ENCODE measurements around the gene TMEM207.

TMEM207 gene

DNA sequence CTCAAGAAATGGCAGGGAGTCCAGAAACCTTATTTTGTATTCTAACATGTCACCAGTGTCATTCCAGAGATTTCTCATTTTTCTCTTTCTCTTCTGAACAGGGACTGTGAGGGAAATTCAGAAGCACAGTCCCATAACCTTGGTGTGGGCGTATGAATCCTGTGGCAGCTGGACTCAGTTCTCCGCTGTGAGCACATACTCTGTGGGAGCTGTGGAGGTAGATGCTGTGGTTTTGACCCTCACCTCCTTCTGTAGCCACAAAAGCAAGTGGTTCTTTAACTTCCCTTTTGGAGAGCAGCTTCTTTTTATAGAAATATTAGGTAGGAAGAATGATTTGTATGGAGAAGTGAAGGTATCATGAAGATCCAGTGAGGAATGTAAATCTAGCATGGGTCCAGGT is 13.4 kb downstream of the TMEM207 start:
- in situ Hi-C loops (cut with HindIII; ENCODE audit: low sequenced_read_pairs), result no loop called here
- no peak for DNase-seq (ENCODE audit: low read depth, low spot score)
- TF ChIP-seq, protein P1, sequence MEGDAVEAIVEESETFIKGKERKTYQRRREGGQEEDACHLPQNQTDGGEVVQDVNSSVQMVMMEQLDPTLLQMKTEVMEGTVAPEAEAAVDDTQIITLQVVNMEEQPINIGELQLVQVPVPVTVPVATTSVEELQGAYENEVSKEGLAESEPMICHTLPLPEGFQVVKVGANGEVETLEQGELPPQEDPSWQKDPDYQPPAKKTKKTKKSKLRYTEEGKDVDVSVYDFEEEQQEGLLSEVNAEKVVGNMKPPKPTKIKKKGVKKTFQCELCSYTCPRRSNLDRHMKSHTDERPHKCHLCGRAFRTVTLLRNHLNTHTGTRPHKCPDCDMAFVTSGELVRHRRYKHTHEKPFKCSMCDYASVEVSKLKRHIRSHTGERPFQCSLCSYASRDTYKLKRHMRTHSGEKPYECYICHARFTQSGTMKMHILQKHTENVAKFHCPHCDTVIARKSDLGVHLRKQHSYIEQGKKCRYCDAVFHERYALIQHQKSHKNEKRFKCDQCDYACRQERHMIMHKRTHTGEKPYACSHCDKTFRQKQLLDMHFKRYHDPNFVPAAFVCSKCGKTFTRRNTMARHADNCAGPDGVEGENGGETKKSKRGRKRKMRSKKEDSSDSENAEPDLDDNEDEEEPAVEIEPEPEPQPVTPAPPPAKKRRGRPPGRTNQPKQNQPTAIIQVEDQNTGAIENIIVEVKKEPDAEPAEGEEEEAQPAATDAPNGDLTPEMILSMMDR (IDR thresholded peaks at IDR 0.05; ENCODE audit: low read depth, low read length), result no peak
- H3K4me3 ChIP-seq (ENCODE audit: low read depth, low read length), result no peak overlapping the region

DNA sequence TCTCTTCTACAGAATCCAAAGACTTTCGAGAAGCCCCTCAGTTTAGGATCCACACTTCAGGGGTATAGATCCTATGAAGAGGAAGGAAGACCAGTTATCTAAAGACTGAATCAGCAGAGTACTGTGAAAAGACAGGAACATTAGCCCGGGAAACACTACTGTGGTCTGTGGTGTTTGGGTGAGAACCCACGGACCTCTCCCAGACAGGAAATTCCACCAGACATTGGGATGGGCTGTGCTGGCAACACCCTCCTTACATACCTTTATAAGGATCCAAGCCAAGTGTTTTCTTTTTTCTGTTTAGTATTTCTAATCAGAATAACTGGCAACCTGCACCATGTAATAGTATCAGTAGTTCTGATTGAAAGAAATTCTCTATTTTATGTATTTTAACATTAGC is 14.1 kb downstream of the TMEM207 start:
- TF ChIP-seq, protein P1 (IDR thresholded peaks at IDR 0.05; ENCODE audit: low read depth, low read length), result no peak
- in situ Hi-C loops (cut with HindIII; ENCODE audit: low sequenced_read_pairs), result no loop called here
- DNase-seq (ENCODE audit: low read depth, low spot score), result peak; percentile 27
- H3K4me3 ChIP-seq (ENCODE audit: low read depth, low read length), result no peak overlapping the region

DNA sequence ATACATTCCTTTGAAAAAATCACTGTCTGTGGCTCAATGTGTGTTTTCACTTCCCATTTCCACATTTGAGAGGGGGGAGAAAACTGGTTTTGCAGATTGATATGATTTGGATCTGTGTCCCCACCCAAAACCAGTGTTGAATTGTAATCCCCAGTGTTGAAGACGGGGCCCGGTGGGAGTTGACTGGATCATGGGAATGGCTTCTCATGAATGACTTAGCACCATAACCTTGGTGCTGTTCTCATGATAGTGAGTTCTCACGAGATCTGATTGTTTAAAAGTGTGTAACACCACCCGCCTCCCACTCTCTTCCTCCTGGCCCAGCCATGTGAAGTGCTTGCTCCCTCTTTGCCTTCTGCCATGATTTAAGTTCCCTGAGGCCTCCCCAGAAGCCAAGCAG is 16.1 kb downstream of the TMEM207 start:
- DNase-seq (ENCODE audit: low read depth, low spot score), result no peak
- H3K4me3 ChIP-seq (ENCODE audit: low read depth, low read length), result no peak overlapping the region
- TF ChIP-seq, protein P1 (IDR thresholded peaks at IDR 0.05; ENCODE audit: low read depth, low read length), result no peak
- in situ Hi-C loops (cut with HindIII; ENCODE audit: low sequenced_read_pairs), result no loop called here

DNA sequence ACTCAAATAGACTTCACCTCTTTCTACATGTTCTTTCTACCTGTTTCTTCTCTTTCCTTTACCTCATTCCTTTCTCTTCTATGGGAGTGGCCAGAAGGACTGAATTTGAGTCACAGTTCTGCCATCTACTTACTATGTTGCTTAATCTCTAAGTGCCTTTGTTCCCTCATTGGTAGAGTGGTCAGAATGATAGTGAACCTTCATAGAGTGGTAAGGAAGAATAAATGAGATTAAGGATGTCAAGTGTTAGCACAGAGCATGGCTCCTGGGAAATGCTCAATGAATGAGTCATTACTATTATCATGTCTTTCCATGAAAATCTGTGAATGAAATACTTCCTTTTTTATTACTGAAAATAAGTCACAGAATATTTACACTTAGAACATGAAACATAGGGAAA is 17.5 kb downstream of the TMEM207 start:
- no peak for DNase-seq (ENCODE audit: low read depth, low spot score)
- in situ Hi-C loops (cut with HindIII; ENCODE audit: low sequenced_read_pairs), result no loop called here
- TF ChIP-seq, protein P1 (IDR thresholded peaks at IDR 0.05; ENCODE audit: low read depth, low read length), result no peak
- H3K4me3 ChIP-seq (ENCODE audit: low read depth, low read length), result no peak overlapping the region

DNA sequence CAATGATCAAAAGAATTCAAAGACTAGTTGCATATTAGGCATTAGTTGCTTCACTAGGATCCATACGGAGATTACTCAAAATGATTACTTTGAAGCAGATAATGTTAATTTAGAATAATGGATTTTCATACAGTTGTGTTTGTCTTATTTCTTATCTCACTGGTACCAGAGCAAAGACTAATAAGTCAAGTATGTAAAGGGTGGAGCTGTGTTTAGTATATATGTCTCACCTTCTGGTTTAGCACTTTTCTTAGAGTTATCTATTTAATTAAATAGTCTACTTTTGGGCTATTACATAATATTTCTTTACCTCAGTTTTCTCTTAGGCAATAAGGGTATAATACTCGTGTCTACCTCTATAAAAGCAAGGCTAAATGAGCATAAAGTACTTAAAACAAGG is 18.8 kb downstream of the TMEM207 start:
- no peak overlapping the region for H3K4me3 ChIP-seq (ENCODE audit: low read depth, low read length)
- in situ Hi-C loops (cut with HindIII; ENCODE audit: low sequenced_read_pairs), result no loop called here
- no peak for DNase-seq (ENCODE audit: low read depth, low spot score)
- TF ChIP-seq, protein P1 (IDR thresholded peaks at IDR 0.05; ENCODE audit: low read depth, low read length), result no peak

DNA sequence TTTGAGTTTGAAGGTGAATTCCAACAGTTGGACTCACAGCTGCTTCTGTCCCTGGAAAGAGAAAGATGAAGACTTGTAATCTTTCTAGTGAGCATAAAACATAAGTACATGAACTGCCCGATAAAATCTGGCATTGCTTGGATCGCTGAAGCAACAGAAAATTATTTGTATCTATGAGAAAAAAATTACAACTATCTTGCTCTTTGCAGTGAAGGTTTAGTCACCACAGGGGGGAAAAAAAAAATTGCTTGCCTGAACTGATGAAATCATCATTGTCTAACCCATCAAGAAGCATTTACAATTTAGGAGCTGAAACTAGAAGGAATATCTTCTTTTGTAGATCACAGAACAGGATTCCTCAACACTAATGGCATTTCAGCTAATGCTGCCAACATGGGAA is 20.0 kb downstream of the TMEM207 start:
- DNase-seq (ENCODE audit: low read depth, low spot score), result peak; percentile 24
- in situ Hi-C loops (cut with HindIII; ENCODE audit: low sequenced_read_pairs), result no loop called here
- TF ChIP-seq, protein P1 (IDR thresholded peaks at IDR 0.05; ENCODE audit: low read depth, low read length), result no peak
- no peak overlapping the region for H3K4me3 ChIP-seq (ENCODE audit: low read depth, low read length)
